HG03135 (cell line): ENCODE data around the gene FOXA2.

ENCODE experiments used
- ATAC-seq: cut with Tn5 transposase; IDR thresholded peaks from one replicate; pipeline ENCODE4 v1.9.1; 2021; ENCODE audit warnings: mild to moderate bottlenecking, moderate library complexity; ENCODE audit not compliant: unreplicated experiment

FOXA2 gene

GRCh38 chr20:22584922-22585785 lies 782 bp upstream of the FOXA2 start:
- no peak for ATAC-seq

DNA sequence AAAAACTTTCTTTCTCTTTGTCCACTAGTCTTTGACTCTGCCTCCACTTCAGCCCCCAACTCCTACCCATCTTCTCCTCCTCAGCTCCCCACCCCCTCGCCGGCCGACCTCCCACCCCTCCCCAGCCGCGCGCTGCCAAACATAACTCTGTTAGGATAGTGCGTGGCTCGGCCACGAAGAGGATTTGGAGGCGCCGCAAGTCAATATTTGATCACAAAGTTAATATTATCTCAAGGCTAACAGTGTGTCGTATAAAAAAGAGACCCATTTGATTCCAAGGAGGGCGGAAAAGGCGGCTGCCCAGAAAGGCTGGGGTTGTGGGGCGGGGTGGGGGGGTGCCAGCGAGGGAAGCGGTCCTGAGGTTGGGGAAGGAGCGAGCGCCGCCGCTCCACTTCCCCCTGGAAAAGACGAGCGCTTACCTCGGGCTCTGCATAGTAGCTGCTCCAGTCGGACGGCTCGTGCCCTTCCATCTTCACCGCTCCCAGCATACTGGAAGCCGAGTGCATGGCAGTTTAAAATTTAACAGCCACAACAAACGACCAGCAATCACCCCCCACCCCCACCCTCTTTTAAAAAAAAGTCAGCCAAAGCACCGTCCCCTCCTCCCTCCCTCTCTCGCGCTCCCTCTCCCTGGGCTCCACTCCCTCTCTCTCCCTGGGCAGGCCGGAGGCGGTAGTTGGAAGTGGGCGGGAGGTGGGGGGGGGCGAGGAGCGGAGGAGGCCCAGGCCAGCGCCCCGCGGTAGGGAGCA lies 425 bp downstream of the FOXA2 start:
- ATAC-seq, result no peak

- no peak for ATAC-seq
Measured at GRCh38 chr20:22582964-22583772, 1.2 kb downstream of the FOXA2 start.

DNA sequence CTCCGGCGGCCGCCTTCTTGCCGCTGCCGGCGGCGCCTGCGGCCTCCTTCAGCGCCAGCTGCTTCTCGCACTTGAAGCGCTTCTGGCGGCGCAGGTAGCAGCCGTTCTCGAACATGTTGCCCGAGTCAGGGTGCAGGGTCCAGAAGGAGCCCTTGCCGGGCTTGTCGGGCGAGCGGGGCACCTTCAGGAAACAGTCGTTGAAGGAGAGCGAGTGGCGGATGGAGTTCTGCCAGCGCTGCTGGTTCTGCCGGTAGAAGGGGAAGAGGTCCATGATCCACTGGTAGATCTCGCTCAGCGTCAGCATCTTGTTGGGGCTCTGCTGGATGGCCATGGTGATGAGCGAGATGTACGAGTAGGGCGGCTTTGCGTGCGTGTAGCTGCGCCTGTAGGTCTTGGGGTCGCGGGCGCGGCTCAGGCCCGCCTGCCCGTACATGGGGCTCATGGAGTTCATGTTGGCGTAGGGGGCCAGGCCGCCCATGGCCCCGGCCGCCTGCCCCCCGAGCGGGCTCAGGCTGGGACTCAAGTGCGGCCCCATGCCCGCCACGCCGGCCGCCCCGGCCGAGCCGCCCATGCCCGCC lies 1.9 kb downstream of the FOXA2 start:
- ATAC-seq, result no peak

DNA sequence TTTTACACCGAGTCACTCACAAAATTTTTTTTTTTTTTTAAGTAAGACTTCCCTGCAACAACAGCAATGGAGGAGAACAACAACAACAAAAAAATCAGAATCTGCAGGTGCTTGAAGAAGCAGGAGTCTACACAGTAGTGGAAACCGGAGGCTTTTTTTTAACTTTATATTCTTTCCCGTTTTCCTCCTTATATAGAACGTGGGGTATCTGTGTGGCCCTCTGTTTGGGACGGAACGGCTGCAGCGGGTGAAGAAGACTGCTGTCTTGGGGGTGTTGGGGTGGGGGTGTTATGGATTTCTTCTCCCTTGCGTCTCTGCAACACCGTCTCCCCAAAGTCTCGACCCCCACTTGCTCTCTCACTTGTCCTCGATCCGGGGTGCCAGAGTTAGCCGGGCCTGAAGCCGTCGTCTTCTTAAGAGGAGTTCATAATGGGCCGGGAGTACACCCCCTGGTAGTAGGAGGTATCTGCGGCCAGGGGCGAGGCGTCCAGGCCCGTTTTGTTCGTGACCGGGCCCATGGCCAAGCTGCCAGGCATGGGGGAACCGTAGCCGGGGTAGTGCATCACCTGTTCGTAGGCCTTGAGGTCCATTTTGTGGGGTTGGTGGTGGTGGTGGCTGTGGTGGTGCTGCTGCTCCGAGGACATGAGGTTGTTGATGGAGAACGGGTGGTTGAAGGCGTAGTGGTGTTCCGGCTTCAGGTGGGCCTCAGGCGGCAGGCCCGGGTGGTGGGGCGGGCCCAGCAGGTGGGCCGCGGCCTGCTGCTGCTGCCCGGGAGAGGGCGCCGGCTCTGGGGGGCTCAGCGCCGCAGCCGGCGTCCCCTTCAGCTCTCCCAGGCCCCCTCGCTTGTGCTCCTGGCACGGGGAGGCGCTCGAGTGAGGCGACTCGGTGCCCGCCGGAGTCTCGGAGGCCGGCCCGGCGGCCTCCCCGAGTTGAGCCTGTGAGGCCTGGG lies 2.7 kb downstream of the FOXA2 start:
- ATAC-seq, result no peak

DNA sequence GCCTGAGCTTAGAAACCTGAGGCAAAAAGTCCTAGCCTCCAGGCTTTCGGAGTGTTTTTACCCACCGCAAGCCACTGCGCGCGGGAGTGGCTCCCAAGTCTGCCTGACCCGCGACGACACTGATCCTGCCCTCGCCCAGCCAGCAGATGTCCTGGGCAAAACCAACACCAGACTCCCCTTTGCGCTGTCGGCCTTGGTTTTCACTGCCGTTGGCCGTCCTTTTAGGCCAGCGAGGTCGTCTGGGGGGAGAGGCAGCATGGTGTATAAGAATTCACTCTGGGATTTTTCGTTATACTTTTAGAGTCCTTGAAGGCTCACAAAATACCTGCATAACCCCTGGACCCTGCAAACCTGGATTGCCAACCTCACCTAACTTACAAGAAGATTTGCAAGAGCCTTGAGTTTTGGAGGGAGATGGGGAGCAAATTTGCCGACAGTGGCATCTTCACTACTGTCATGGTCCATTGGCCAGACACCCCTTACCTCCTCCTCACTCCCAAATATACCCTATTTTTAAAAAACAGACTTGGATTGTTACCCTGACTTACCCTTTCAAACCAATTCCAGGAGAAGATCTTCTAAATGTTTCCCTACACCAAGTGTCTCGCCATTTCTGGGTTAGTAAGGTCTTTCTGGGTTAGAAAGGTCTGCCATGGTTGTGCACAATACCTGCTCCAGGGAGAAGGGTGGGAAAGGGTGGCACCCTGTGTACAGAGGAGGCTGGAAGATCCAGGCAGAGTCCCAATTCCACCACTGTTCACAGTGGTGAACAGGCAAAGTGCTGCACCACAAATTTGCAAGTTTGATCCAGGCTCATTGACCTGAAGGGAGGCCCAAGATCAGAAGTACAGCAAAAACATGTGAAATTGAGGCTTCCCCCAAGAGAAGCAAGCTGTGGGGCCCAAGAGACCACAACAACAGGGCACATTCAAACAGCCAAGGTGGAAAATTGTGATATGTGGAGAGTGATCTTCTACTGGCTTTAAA lies 4.4 kb downstream of the FOXA2 start:
- ATAC-seq, result no peak

GRCh38 chr20:22579119-22579427 lies 5.3 kb downstream of the FOXA2 start:
- no peak for ATAC-seq

- ATAC-seq, result no peak
Measured at GRCh38 chr20:22578221-22579118, 5.9 kb downstream of the FOXA2 start.

GRCh38 chr20:22577515-22578220 lies 6.7 kb downstream of the FOXA2 start:
- no peak for ATAC-seq

DNA sequence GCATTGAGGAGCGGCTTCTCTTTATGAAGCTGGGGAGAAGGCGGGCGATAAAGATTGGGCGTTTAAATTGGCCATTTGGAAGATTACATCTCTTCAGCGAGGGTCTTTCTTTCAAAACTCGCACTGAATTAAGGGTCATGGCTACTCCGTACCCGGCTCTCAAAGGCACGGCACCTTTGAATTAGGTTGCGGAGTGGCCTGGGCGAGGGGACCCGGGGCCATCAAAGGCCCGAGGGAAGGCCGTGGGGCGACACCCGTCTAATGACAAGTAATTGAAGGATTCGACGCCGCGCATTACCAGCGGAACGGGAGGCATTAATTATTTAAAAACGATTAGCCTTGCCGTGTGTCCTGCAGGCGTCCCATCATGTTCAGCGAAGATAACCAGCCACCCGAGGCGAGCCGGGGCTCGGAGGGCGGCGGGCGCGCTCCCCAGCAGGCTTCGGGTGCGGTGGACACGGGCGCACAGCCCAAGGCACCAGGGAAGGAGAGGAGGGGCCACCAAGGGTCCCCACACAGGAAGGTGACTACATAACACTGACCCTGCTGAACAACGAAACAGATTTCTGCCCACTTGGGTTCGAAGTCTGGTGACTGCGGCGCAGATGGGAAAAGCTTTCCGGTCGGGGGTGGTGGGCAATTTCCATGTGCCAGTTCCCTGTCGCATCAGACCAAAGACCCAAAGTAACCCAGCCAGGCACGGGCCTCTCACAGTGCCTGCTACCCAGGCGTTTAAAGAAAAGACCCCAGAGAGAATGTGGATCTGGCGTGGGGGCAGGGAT lies 7.4 kb downstream of the FOXA2 start:
- no peak for ATAC-seq

- no peak for ATAC-seq
Measured at GRCh38 chr20:22576273-22576672, 8.1 kb downstream of the FOXA2 start.

DNA sequence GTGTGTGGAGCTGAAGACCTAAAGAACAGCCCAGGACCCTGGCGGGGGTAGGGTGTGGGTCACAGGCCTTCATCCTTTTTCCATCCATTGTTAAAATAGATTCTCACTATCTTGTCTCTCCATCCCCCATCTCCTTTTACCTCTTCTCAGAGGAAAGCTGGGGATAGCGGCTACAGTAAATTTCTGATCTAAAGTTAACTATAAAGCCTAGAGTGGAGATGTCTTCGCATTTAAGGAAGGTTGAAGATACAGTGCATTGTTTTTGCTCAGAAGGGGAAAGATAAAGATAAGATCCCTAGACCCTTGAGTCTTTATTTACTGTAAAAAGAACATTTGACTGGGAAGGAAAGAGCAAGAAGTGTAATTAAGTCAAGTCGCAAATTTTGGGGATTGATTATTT lies 8.6 kb downstream of the FOXA2 start:
- no peak for ATAC-seq

DNA sequence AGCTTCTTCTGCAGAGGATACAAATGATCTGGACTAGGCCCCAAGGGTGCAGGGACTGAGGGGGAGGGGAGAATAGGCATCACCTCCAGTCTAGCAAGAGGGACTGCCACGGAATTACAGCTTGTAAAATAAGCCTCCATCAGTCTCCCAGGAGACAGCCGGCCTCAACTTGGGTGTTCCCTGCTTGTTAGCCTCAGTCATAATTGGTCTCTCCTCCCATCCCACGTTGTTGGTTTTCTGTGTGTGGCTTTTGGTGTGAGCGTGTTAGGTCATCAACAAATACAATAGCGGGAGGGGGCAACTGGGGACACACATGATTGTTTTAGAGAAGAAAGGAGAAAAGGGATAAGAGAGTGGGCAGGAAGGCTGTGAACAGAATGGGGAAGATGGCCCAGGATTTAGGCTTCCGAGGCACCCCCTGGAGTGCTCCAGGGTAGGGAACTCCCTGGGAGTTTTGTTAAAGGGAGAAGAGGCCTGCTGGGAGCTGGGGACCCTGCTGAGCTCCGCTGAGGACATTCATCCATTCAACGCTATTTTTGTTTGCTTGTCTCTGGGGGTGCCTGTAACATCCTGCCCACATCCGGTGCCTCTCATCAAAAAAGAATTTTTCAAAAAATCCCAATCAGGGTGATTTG lies 9.2 kb downstream of the FOXA2 start:
- ATAC-seq, result no peak

DNA sequence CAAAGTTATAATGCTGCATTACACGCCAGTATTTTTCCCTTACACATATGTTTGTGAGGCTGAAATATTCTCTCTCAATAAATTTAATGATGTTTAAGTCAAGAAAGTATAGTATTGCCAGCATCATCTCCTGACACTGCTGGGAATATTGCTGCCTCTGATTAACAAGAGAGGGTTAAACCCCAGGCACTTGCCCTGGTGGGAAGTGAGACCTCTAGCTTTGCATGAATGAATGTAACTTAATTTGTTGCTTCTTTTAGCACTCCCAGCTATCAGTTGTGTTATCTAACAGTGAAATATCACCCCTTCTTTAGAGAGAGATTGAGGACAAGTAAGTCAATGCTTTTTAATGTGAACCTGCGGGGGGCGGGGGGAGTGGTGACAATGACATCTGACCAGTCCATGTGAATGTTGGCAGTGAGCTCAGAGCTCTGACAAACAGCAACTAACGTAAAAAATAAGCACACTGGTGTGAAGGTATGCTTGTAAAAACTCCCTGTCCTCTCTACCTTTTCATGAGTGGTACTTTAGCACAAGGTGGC lies 9.8 kb downstream of the FOXA2 start:
- ATAC-seq, result no peak

DNA sequence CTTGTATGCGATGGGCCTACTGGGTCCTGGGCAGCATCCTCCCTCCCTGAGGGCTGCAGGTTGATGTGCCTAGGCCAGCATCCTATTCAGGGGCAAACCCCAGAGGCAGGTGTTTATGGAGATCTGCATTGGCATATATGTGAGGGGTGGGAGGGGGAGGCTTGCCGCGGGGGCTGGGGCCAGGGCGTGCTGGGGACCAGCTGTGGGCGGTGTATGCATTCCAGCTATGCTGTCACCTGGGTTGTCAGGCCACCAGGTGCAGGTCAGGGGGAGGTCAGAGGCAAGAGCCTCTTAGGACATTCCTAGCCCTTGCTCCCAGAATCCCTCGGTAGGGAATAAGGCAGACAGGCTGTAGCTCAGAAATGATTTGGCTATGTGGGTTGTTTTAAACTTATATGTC lies 11.9 kb downstream of the FOXA2 start:
- no peak for ATAC-seq

DNA sequence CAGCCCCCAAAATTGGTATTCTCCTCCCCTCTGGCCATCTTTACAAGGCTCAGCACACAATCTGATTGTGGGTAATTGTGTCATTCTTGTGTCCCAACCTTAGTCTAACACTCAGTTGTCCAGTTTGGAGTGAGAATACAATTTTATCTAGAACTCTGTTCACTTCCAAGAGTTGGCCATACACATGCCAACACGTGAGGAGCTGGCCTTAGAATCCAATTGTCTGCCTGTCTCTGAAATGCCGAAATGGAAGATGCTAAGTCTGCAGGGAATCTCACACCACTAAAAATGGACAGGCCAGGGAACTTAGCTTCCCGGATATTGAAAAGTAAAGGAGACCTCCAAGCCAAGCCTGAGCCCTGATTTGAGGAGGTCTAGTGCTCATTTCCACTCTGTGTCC lies 12.3 kb downstream of the FOXA2 start:
- no peak for ATAC-seq
